ENCODE data around the gene LRP8. TPM values are rescaled to one million over a fixed set of nuclear protein-coding genes. Genes with fewer than 3 reads are reported as not detected.

LRP8 gene
- total and polyA plus RNA-seq, 12 donors, result 0.37 to 4.7 (median 2.2) TPM

- TF ChIP-seq CTCF (IDR thresholded peaks at IDR 0.05), result no peak
- Histone ChIP-seq H3K27ac (no peak overlapping the region), H3K27me3 (peaks cover 0 to 15% (median under 1%) of the 10 kb centered on the region in 7 donors), H3K4me3 (no peak overlapping the region), H3K4me1 (peaks cover 7 to 29% (median 24%) of the 10 kb centered on the region in 9 donors), H3K36me3 (no peaks in the 10 kb centered on the region), H3K9me3 (no peaks in the 10 kb centered on the region)
- no peak for ATAC-seq
- intact Hi-C loops (cut with DNase I), result loop anchor here in 1 of 10 donors (5.0 kb wide), 1 partner anchor 854 kb away; no protein-coding TSS in a partner anchor
- no peak for DNase-seq
- 85 to 90% methylated on average over 11 of the region's 11 CpGs for WGBS, 2 donors
Observed at GRCh38 chr1:53323316-53323715, 4.6 kb downstream of the LRP8 start.

- ATAC-seq (no peak), DNase-seq (no peak)
- Histone ChIP-seq H3K4me1 (peaks cover 7 to 28% (median 20%) of the 10 kb centered on the region in 9 donors), H3K36me3 (no peaks in the 10 kb centered on the region), H3K27me3 (peaks cover 0 to 15% (median 0%) of the 10 kb centered on the region in 7 donors), H3K4me3 (no peak overlapping the region), H3K9me3 (no peaks in the 10 kb centered on the region), H3K27ac (no peak overlapping the region)
- TF ChIP-seq CTCF (IDR thresholded peaks at IDR 0.05), result no peak
- intact Hi-C loops (cut with DNase I), result loop anchor here in 1 of 10 donors (5.0 kb wide), 1 partner anchor 855 kb away; no protein-coding TSS in a partner anchor
- 85 to 87% methylated on average over 11 of the region's 11 CpGs for WGBS, 2 donors
Observed at GRCh38 chr1:53321776-53322602, 5.9 kb downstream of the LRP8 start.

- Histone ChIP-seq H3K36me3 (no peaks in the 10 kb centered on the region), H3K4me1 (peaks cover under 1 to 24% (median 14%) of the 10 kb centered on the region in 9 donors), H3K9me3 (no peaks in the 10 kb centered on the region), H3K27me3 (peaks cover 0 to 14% (median 0%) of the 10 kb centered on the region in 7 donors), H3K4me3 (no peak overlapping the region), H3K27ac (no peak overlapping the region)
- ATAC-seq (no peak), DNase-seq (no peak)
- WGBS, 2 donors, result 74 to 80% methylated on average over 5 of the region's 5 CpGs
- intact Hi-C loops (cut with DNase I), result loop anchor here in 1 of 10 donors (5.0 kb wide), 1 partner anchor 856 kb away; no protein-coding TSS in a partner anchor
- TF ChIP-seq CTCF (IDR thresholded peaks at IDR 0.05), result no peak
Observed at GRCh38 chr1:53321366-53321765, 6.5 kb downstream of the LRP8 start.

- Histone ChIP-seq H3K36me3 (no peaks in the 10 kb centered on the region), H3K27ac (no peak overlapping the region), H3K9me3 (no peaks in the 10 kb centered on the region), H3K27me3 (peaks cover 0 to 12% (median 0%) of the 10 kb centered on the region in 7 donors), H3K4me1 (peaks cover 0 to 17% (median 9%) of the 10 kb centered on the region in 9 donors), H3K4me3 (no peak overlapping the region)
- ATAC-seq, result no peak
- intact Hi-C loops (cut with DNase I), result loop anchor here in 1 of 10 donors (5.0 kb wide), 1 partner anchor 857 kb away; no protein-coding TSS in a partner anchor
- DNase-seq, result no peak
- 95 to 98% methylated on average over 7 of the region's 7 CpGs for WGBS, 2 donors
- no peak for TF ChIP-seq CTCF (IDR thresholded peaks at IDR 0.05)
Observed at GRCh38 chr1:53320646-53321045, 7.2 kb downstream of the LRP8 start.

Data from heart right ventricle (tissue), 16 donors.